GM19452 (cell line): Measurements from ENCODE around the gene MET.
"Not testable (repeated sequence)": the region's sequence is repeated elsewhere in the genome, so short reads cannot be mapped to it uniquely, and the experiment has no call there.

Experiments used
- ATAC-seq: cut with Tn5 transposase; IDR thresholded peaks from one replicate; pipeline ENCODE4 v1.9.1; 2021; ENCODE audit not compliant: unreplicated experiment

The MET gene

DNA sequence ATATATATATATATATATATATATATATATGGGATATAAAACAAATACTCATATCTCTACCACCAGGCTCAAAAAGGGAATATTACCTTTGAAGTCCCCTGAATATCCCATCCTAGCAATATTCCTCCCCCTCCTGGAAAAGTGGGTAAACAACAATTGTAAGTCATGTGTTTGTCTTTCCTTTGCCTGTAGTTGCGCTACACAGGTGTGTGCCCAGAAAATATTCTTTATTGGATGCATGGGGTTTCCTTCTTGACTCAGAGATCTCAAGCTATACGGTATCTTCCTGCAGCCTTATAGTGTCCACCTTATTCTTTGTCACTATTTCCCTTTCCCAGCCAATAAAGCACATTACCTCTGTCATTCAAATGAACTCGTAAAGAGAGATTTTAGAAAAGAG is 54.2 kb downstream of the MET start:
- ATAC-seq: no peak

DNA sequence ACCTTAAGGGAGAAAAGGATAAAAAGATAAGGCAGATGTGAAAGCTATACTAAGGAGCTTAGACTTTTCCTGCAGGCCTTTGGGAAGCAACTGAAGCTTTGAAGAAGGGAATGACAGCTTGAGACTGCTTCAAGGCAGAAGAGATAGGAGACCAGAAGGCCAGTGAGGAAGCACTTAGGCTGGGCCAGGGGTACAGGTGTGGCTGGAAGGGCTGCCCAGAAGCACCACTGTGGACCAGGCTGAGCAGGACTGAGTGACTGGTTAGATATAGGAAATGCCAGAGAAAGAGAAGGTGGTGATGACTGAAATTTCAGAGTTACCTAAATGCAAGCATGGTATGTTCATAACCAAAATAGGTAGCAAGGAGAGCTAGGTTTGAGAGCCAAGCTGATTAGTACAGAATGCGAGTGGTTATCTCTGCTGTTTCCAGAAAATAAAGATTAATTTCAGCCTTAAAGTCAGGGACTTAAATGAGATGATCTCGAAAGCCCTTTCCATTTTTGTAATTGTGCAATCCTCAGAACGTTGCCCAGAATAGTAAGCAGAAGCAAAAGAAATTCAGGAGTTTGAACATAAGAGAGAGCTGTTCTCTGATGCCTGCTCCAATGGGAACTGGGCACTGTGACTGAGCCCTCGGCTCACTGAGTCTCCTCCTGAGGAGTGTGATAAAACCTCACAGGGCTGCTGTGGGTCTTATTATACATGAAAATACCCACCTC is 54.9 kb downstream of the MET start:
- ATAC-seq: no peak

DNA sequence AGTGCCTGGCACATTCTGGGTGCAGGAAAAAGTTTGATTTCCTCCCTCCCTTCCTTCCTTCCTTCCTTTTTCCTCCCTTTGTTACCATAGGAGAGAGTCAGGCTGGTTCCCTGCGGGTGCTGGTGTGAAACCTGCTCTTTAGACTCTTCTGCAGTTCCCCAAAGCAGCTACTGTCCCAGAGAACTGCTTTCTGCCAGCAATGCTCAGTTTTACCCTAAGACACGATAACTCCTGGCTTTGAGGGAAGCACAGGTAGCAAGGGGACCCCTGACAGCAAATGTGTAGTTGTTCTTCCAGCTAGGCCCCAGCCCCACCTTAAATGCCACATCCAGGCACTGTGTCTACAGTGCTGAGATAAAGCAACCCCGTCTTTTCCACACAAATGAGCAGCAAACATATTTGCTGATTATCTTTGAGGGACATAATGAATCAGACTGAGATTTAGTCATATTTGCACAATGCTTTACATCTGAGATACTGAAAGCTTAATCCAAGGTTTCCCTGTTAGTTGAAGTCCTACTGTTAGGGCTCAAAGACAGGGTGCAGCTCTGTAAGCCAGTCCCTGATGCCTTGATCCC is 55.5 kb downstream of the MET start:
- ATAC-seq: no peak

DNA sequence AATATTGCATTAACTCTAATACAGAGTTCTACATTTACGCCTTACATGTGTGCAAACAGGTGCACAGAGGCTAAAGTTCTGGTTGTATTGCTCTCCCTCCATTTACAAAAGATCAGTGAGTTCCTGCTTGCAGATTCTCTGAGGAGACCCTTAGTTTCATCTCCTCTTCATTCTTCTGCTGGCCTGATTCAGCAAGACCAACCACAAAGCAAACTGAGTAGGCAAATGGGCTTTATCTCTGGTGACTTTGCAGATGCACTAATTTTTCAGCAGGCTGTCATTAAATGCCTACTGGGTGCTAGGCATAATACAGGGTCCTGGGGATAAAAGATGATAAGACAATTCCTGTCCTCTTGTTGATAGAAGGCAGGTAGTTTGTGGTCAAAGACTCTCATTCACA is 56.4 kb downstream of the MET start:
- no peak for ATAC-seq

DNA sequence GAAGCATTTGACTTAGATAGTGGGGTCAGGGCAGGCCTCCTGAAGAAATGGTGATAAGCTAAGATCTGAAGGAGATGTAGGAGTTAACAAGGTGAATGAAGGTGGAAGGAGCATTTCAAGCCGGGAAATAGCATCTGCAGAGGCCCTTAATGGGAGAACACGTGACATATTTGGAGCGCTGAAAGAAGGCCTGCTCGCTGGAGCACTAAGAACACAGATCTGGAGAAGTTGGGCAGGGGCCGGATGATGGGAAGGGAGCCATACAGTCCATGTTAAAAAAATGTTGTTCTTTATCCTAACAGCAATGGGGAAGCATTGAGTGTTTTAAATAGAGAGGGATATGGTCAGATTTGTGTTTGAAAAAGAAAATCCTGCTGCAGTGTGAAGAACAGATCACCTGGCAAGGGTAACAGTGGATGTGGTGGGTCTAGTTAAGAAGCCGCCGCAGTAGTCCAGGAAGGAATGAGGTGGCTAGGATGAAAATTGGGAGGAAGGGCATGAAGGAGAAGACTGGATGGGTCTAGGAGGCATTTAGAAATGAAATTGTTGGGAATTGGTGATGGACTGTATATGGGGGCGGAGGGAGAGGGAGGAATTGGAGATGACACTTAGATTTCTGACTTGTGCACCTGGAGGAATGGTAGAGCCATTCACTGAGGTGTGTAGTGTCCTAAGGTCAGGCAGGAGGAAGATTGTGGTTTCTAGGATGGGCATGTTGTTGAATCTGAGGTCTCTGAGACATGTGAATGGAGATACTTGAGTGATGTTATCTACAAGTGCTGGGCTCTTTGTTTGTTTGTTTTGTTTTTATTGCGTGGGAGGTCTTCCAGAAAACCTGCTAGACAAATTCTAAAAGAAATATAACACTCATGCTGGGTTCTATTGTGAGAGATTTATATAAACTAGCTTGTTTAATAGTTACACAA is 58.4 kb downstream of the MET start:
- ATAC-seq: no peak

DNA sequence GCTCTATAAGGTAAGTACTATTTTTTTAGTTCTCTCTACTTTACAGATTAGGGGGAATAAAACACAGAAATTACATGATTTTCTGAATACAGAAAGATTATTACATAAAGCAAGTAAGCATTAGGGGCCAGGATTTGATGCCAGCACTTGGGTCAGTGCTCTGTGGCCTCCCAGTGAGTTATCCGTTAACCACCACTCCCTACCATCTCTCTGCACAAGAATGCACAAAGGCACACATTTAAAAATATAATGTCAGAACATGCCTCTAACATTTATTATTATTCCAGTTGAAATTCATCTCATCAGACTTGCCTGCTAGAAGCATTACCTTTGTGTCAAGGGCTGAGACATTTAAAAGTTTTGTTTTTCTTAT is 59.0 kb downstream of the MET start:
- no peak for ATAC-seq

DNA sequence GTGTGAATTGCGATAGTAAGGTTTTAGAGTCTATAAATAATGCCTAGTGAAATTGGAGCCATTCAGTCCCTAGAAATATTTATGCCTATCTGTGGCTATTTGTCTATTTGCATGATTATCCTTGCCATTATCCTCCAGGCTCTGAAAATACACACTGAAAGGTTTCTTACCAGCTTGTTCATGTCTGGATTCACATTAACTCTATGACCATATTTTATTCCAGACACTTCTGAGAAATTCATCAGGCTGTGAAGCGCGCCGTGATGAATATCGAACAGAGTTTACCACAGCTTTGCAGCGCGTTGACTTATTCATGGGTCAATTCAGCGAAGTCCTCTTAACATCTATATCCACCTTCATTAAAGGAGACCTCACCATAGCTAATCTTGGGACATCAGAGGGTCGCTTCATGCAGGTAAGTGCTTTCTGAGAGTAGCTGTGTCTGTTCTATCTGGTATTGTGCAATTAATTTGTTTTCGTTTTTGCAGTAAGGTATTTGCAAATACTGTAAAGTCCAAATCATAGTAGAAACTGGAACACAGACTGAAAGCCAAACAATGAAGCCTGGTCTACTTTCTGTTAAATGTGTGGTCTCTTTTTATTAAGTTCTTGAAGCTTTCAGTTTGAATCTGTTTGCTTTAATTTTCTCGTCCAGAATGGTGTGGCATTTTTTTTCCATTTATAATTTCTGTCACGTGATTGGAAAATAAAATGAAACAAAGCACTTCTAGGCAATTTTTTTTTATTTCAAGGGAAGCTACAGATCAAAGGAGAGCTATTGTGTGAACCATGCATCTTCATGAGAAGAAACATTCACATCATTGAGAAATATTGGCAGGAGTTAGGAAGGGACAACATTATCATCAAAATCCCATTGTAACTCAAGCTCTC is 59.7 kb downstream of the MET start:
- ATAC-seq: no peak

DNA sequence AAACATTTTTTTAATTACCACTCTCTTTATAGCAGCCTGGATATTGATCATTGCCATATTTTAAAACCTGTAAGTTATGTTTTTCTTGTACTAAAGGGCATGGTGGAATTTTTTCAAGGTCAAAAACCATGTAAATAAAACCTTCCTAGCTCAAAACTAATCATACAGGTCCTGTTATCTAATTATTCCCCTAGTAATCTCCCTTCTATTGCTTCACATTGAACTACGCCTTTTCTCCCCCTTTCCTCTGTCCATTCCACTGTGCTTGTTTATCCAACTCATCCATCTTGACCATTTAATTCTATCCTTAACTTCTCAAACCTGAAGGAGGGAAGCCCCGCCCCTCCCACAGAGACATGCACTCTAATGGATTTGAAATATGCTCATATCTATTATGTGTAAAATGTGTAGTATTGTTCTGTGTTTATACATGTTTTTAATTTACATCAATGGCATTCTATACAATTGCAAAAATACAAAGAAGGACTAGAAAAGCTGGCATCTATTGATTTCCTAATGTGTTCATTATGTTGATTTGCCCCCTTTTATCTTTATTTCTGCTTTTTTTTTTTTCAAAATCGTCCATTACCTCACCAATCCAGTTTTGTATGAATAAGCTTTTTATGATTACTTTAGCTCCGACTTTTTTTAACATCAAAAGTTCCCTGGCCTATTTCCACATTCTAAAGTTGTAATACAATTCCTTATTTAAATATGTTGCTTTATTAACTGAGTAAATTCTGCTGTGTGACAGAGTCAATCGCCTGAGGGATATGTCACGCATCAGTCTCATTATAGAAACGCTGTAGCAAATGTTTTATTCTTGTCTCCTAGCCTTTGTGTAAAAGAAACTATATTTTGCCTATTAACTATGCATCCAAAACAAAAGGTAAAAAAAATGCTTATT is 61.0 kb downstream of the MET start:
- ATAC-seq: no peak

DNA sequence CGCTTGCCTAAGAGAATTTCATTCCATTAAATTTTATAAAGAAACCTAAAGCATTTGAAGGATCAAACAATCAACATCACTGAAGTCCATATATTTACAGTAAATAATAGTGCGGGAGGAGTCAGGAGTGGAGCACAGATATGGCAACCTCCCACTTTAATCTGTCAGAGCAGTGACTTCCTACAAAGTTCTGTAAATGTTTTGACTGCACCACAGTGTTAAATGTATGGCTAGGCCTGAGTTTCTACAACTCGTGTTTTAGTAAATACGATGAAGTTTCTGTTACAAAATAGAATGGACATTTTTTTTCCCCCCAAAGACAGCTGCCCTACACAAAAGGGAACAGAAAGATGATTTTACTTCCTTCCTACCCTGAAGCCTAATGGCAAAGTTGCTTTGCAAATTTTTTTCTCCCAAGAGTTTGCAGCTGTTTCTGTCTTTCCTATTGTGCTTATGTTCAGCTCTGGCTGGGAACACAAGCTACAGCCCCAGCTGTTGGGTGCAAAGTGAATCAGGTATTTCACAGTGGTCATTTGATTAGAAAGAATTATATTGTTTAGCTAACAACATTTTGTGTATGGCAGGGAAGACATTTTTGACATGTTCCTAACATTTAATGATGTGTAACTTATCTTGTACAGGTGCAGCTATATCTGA is 62.1 kb downstream of the MET start:
- no peak for ATAC-seq

DNA sequence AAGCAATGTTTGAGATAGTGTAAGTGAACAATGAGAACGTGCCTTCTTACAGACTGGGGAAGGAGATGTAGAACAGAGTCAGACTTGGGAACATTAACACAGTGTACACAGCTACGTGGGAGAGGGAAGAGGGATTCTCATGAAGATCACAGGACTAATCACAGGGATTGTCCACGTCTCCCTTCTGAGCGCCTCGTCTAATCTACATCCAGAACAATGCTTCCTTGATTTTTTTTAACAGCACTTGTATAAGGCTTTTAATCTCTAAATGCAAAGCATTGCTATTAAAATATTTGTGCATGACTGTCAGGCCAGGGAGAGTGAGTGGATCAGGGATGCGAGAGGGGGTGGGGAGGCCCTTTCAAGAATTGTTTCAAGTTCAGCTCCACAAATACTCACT is 62.7 kb downstream of the MET start:
- no peak for ATAC-seq

DNA sequence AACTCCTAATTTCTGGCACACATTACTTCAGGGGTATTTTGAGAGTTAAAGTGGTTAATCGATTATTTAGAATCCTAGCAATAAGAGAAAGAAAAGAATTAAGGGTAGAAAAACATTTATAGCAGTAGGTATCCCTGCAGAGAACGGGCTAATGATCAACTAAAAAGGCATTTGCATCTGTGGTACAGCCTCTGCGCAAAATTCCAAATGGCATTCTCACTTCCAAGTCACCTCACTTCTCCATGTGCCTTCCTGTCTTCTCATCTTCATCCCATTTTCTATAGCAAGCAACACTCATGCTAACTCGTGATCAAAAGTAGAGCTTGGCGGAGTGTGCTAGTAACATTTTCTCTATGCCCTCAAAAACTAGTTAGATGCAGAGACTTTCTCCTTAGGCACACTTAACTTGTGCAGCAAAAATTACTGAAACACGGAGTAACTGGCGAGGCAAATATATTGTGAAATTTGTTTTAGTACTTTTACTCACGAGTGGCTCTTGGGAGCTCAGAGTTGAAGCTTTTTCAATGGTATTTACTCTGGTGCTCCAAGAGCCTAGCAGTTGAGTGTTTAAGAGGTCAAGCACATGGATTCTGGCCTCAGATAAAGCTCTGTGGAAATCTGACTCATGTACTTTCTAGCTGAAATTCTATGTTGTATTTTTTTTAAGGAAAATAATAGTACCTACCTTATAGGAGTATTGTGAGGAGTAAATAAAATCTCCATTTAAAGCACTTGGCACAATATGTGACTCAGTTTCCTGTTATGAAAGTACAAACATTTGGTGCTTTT is 65.1 kb downstream of the MET start:
- ATAC-seq: no peak

DNA sequence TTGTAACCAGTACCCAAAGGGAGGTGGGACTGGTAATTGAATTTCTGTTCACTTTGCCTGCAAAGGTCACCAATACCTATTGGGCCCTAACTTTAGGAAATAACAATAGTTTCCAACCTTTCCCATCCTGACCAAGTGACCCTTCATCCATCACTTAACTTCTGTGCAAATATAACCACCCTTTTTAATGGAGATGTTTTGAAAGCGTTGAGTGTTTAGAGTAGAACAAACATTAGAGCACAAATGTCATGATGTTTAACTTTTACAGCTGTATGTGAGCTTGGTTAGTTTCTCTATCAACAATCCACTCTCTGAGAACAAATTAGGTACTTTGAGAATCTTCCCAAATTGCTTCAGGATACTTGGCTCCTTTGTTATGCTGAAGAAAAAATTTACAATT is 66.4 kb downstream of the MET start:
- no peak for ATAC-seq

DNA sequence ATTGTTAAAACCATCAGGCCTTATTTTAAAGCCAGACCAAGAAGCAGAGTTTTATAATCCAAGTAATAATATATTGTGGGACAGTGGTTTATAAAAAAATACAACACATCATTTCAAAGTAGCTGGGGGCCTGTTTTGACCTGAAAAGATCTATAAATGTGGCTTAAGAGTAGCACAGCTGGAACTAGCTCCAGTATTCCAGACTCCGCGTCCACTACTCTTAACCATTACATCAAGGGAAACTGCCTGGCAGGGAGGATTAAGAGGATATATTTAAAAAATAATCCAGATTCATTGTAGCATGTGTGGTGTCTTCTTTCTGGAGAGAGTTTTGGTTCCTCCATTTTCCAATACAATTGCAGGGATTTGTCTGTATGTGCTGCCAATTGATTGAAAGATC is 67.3 kb downstream of the MET start:
- no peak for ATAC-seq

DNA sequence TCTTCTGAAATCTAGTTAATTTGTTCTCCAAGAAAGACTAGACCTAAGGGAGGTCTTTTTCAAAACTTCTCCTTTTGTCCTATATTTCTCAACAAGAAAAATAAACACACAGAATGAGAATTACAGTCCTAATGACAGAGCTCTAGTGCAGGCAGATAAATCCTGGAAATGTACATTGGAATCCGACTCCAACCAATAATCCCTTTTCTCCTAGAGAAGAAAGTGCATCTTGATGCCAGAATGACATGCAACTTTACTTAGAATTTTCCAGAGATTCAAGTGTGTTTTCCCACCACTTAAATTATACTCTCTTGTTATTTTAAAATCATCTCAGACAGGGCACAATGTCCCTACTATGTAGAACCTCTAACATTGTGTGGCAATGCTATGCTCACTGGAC is 68.2 kb downstream of the MET start:
- no peak for ATAC-seq

DNA sequence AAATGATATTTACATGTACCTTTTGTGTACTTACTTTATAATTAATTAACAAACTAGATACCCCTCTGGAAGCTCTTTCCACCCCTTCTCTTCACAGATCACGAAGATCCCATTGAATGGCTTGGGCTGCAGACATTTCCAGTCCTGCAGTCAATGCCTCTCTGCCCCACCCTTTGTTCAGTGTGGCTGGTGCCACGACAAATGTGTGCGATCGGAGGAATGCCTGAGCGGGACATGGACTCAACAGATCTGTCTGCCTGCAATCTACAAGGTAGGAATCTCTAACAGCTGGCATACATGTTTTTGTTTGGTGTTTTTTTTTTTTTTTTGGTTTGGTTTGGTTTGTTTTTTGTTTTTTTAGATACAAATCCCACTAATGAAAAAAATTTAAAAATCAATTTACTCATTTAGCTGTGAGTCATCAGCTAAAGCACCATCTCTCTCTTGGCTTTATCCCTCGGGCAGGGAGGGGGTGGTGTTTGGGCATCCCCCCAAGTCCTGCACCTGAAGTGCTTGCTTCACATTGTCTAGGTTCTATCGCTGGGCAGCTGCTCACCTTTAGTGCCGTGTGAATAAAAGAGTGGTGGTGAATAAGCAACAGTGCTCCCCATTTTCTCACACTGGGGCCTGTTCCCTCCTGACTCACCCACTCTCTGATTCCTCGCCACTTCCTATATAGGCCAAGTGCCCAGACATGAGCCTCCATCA is 68.9 kb downstream of the MET start:
- no peak for ATAC-seq

DNA sequence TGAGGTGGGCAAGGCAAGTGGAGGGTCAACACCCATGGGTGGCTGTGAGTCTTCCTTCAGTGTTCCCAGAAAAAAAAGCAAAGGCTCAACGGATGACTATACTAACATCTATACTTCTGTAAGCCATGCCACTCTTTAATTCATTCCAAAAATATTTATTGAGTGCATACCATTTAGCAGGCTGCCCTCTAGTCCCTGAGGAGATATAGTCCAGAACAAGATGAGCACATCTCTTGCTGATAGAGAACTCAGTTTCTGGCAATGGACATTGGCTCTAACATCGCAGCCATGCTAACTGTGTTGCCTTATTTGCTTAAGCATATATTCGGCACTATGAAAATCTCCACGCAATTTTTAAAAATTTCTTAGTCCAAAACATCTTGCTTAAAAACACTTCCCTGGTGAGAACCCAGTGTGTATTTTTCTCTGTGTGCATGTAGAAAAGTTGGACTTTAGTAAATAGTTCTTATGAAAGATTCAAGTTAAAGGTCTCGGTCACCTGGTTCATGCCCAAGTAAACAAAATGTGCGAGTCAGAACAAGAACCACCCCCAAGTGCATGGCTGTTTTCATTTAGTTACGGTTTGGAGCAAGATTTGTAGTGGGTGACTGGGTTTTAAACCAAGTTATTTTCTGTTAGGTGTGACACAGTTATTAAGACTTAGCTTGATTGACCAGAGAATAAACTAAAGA is 69.8 kb downstream of the MET start:
- no peak for ATAC-seq

DNA sequence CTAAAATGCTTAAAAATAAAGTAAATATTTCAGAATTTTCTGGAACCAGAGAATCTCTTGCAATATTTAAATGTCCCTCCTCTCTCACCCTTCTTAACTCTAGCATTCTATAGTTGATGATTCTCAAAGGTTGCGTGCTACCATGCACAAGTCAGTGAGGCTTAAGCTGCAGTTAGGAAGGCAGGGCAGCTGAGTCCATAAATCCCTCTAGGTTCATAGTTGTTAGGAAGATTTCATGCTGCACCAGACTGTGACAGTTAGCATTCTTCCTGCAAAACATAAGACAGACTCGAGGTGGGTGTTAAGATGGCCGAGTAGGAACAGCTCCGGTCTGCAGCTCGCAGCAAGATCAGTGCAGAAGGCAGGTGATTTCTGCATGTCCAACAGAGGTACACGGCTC is 70.6 kb downstream of the MET start:
- ATAC-seq: no peak

DNA sequence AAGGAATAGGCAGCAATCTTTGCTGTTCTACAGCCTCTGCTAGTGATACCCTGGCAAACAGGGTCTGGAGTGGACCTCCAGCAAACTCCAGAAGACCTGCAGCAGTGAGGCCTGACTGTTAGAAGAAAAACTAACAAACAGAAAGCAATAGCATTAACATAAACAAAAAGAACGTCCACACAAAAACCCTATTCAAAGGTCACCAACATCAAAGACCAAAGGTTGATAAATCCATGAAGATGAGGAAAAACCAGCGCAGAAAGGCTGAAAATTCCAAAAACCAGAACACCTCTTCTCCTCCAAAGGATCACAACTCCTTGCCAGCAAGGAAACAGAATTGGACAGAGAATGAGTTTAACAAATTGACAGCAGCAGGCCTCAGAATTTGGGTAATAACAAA is 71.8 kb downstream of the MET start:
- ATAC-seq: not testable (repeated sequence)
